Measurements from ENCODE around the gene CHRM5.
"Not testable (repeated sequence)": the region's sequence is repeated elsewhere in the genome, so short reads cannot be mapped to it uniquely, and the experiment has no call there.

CHRM5 gene

DNA sequence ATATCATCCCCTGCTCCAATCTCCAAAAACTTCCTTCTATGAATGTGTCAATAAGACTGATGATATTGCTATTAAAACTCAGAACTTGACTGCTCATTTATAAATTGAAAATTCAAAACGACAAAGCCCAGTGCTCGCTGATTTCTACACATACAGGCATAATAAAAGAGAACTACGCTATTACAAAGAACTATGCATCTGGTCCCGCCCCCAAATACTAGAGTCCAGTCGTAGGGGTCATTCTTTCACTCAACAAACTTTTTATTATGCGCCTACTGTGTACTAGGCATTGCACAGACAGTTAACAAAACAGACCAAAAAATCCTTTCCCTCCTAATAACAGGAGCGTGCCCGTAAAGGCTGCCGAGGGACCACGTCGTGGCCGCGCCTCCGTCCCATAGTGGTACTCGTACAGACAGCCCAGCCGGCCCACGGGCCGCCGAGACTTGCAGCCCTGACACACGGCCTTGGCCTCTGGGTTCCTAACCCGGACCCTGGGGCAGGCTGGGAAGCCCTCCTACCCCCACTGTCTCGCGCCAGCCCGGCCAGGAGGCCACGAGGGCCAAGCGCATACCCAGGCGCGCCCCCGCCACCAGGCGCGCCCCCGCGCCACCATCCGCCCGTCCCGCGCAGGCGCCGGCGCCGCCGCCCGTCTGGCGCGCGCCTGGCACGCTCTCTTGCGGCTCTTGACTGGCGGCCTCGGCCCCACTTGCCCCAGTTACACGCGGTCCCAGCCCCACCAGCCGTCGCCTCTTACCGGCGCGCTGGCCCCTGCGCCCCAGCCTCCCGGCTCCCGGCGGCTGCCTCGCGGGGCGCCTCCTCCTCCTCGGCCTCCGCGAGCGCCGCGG is 70.0 kb downstream of the CHRM5 start:
- peak overlapping the region; percentile 92 for H3K27ac ChIP-seq
- peak; percentile 20 for DNase-seq (ENCODE audit: low read depth, low spot score)

DNA sequence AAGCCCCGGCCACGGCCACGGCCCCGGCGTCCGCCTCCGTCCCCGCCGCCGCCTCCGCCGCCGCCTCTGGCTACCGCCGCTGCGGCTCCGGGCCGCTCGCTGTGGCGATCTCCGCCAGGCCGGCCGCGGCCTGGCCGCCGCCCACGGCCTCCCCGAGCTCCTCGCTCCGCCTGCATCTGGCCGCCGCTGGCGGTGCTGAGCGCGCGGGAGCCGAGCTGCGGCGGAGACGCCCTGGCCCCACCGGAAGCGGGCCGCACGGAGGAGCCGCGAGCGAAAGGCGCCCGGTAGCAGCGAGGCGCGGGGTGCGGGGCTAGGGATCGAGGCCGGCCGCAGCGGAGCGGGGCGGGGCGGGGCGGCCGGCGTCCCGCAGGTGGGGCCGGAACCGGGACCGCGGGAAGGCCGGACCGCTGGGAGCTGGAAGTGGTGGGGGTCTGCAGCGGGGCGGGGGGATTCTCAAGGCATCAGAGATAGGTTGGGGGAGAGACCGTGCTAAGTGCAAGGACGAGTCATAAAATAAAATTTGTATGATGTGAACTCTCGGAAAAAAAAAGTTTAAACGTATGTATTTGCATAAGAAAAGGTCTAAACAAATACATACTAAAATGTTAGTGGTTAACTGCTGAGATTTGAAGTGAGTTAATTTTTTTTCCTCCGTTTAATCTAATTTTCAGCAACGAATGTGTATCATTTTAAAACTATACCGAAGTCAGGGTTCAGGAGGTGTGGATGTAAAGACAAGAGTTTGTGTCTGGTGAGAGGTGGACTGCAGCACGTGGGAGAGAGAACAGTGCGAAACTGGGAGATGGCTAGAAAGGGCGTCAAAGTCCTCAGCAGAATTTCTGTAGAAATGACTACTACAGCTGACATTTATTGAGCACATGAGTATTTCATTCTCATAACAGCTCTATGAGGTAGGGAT is 70.8 kb downstream of the CHRM5 start, which contains the start of gene AVEN:
AVEN (minus strand) TSS at position 334 of the 919 bp plus-strand sequence; CDS start at position 176, 158 bp downstream.
- H3K27ac ChIP-seq = peak within 1 kb of the TSS; percentile 92
- no peak for DNase-seq (ENCODE audit: low read depth, low spot score)

DNA sequence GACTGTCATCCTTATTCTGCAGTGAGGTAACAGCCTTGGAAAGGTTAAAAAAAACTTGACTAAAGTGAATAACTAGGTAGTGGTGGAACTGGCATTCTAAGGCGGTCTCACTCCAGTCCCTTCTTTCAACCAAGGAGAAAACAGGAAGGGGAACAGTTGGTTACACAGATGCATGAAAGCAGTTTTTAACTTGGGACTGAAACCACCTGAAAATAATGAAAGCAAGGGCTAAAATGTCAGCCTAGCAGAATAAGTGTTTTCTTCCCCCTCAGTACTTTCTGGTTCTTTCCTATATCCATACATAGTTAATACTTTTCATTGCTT is 71.5 kb downstream of the CHRM5 start:
- peak overlapping the region; percentile 92 for H3K27ac ChIP-seq
- DNase-seq (ENCODE audit: low read depth, low spot score) = no peak

DNA sequence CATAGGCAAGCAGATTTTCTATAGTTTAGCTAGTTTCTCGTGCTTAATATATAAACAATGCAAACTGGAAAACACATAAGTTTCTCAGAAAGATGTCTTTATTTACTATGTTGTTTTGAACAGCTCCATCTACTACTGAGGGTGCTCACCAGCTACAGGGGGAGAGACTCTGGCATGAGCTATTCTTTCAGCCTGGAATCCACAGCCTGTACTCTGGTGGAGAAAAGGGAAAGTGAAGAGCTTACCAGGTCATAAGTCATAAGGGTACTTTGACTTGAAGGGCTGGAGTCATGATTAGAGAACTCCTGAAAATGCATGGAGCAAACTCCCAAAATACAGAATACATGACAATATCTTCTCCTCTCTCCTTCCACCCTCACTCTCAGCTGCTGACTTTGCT is 75.1 kb downstream of the CHRM5 start:
- no peak for DNase-seq (ENCODE audit: low read depth, low spot score)
- no peak overlapping the region for H3K27ac ChIP-seq

DNA sequence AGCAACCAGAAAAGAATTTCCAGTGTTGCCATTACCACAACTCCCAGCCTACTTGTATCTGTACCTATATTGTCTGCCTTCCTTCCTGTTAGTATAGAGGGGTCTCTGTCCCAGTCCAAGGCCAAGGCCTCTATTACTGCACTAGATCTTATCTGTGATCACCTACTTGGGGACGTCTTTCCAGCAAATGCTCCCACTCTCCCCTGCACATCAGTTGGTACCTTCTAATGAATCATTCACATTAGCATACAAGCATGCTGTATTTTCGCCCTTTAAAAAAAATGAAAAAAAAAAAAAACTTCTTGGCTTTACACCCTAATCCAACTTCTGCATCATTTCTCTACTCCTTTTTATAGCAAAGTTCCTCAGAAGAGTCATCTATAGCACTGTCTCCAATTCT is 75.5 kb downstream of the CHRM5 start:
- no peak for DNase-seq (ENCODE audit: low read depth, low spot score)

DNA sequence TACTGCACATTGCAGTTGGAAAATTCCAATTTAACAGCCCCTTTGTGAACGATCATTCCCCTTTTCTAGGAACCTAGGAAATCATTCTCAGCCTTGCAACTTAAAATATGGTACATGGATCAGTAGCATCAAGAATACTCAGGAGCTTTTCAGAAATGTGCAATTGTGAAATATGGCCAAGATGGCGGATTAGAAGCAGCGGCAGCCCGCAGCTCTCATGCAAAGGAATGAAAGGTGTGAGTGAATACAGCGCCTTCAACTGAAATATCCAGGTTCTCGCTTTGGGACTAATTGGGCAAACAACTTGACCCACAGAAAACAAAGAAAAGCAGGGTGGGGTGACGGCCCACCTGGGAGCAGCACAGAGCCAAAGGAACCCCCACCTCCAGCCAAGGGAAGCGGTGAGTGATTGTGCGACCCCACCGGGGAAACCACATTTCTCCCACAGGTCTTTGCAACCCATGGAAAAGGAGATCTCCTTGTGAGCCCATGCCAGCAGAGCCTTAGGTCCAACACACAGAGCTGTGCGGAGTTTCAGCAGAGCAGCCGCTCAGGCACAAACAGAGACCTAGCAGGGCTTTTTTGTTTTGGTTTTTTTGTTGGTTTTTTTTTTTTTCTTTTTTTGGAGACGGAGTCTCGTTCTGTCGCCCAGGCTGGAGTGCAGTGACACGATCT is 78.3 kb downstream of the CHRM5 start:
- no peak for DNase-seq (ENCODE audit: low read depth, low spot score)
- no peak overlapping the region for H3K27ac ChIP-seq

More for the DNA sequence above, 75.5 kb downstream of the CHRM5 start:
- H3K27ac ChIP-seq = no peak overlapping the region

DNA sequence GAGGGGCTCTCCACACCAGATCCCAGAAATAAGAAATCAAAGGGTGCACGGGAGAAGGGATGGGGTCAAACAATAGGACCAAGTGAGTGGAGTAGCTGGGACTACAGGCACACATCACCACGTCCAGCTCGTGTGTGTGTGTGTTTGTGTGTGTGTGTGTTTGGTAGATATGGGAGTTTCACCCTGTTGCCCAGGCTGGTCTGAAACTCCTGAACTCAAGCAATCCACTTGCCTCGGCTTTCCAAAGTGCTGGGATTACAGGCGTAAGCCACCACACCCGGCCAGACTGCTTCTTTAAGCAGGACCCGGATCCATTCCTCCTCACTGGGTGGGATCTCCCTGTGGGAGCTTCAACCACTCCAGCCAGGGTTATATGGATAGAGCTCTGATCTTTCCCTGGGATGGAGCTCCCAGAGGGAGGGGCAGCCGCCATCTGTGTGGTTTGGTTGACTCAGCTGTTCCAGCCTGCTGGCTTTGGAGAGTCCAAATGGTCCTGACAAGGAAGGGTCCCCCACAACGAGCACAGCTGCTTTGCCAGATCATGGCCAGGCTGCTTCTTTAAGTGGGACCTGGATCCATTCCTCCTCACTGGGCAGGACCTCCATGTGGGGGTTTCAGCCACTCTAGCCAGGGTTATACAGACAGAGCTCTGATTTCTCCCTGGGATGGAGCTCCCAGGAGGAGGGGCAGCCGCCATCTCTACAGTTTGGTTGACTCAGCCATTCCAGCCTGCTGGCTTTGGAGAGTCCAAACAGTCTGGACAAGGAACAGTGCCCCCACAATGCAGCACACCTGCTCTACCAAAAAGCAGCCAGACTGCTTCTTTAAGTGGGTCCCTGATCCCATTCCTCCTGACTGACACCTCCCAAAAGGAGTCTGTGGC is 79.8 kb downstream of the CHRM5 start:
- no peak for DNase-seq (ENCODE audit: low read depth, low spot score)
- H3K27ac ChIP-seq = no peak overlapping the region

DNA sequence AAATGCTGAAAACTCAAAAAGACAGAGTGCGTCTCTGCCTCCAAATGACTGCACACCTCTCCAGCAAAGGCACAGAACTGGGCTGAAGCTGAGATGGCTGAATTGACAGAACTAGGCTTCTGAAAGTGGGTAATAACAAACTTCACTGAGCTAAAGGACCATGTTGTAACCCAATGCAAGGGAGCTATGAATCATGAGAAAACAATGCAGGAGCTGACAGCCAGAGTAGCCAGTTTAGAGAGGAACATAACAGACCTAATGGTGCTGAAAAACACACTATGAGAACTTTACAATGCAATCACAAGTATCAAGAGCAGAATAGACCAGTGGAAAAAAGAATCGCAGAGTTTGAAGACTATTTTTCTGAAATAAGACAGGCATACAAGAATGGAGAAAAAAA is 80.8 kb downstream of the CHRM5 start:
- H3K27ac ChIP-seq = no peak overlapping the region
- DNase-seq (ENCODE audit: low read depth, low spot score) = no peak

DNA sequence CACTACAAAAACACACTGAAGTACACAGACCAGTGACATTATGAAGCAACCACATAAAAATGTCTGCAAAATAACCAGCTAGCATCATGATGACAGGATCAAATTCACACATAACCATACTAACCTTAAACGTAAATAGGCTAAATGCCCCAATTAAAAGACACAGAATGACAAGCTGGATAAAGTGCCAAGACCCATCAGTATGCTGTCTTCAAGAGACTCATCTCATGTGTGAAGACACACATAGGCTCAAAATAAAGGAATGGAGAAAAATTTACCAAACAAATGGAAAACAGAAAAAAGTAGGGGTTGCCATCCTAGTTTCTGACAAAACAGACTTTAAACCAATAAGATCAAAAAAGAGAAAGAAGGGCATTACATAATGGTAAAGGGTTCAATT is 82.1 kb downstream of the CHRM5 start:
- H3K27ac ChIP-seq; DNase-seq (ENCODE audit: low read depth, low spot score): not testable (repeated sequence)

DNA sequence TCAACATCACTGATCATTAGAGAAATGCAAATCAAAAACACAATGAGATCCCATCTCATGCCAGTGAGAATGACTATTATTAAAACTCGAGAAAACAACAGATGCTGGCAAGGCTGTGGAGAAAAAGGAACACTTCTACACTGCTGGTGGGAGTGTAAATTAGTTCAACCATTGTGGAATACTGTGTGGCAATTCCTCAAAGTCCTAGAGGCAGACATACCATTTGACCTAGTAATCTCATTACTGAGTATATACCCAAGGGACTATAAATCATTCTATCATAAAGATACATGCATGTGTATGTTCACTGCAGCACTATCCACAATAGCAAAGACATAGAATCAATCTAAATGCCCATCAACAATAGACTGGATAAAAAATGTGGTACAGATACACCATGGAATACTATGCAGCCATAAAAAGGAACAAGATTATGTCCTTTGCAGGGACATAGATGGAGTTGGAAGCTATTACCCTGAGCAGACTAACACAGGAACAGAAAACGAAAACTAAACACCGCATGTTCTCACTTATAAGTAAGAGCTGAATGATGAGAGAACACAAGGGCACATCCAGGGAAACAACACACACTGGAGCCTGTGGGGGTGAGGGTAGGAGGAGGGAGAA is 85.9 kb downstream of the CHRM5 start:
- H3K27ac ChIP-seq = no peak overlapping the region
- DNase-seq (ENCODE audit: low read depth, low spot score) = no peak

DNA sequence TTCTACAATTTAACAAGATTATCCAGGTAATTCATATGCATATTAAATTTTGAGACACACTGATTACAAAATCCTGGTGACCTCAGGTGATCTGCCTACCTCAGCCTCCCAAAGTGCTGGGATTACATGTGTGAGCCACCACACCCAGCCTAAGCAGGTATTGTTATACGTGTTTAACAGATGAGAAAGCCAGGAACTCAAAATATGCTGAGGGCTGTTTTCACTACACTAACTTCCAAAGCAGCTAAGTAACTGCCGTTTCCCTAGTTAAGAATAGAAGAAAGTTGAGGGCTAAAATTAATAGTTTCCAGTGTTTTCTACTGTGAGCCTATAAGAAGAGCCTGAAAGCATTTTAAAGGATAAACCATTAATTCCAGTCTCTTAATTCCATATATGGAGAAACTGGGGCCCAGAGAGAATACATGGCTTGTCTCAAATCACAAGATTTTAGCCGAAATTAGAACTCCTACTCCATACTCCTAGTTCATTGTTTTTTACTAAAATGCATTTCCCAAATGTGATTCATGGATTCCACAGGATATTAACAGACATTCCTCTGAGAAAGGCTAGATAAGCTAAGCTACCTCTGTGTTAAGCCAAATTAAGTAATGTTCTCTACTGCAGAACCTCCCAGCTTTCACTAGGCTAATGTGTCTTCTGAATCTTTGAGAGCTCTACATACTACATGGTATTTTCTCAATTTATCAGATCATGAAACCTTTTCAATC is 87.7 kb downstream of the CHRM5 start:
- no peak for DNase-seq (ENCODE audit: low read depth, low spot score)
- H3K27ac ChIP-seq = no peak overlapping the region

DNA sequence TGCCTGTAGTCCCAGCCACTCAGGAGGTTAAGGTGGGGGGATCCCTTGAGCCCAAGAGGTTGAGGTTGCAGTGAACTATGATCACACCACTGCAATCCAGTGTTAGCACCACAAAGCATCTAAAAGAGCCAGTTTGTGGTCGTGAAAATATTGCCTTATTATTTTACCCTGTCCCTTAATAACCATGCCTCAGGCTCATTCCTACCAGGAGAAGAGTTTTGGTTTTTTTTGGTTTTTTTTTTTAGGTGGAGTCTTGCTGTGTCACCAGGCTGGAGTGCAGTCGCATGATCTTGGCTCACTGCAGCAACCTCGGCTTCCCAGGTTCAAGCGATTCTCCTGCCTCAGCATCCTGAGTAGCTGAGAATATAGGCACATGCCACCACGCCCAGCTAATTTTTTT is 88.6 kb downstream of the CHRM5 start:
- no peak for DNase-seq (ENCODE audit: low read depth, low spot score)
- no peak overlapping the region for H3K27ac ChIP-seq

DNA sequence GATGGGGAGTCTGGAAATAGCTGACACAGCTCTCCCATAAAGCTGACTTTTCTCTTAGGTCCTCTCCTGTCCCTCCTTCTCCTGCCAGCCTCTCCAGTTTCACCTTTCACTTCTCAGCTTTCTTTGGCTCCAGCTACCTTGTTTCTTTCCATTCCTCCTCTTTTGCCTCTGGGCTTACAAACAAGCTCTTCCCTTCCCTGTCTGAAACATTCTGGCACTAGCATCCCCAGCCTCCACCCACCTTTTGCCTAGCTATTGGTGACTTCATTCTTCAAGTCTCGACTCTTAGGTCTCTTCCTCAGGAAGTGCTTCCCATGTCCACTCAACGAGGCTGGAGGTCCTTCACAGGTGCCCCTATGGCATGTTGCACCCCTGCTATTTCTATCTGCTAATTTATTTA is 91.2 kb downstream of the CHRM5 start:
- no peak overlapping the region for H3K27ac ChIP-seq
- no peak for DNase-seq (ENCODE audit: low read depth, low spot score)

DNA sequence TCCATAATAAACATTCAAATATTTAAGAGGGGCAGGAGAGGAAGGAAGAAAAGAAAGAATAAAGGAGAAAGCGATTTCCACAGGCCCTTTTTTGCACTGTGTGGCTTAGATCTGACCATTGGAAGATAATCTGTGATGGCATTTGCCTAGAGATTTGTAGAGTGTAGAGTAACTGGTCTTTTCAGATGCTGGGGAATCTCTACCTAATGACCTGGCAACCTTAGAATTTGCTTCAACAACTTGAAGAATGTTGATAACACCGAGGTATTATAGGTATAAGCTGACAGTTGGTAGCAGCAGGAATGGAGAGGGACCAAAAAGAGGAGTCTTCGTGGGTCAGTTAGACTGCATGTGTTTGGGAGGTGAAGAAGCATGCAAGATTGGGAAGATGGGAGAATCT is 91.6 kb downstream of the CHRM5 start:
- no peak overlapping the region for H3K27ac ChIP-seq
- no peak for DNase-seq (ENCODE audit: low read depth, low spot score)

DNA sequence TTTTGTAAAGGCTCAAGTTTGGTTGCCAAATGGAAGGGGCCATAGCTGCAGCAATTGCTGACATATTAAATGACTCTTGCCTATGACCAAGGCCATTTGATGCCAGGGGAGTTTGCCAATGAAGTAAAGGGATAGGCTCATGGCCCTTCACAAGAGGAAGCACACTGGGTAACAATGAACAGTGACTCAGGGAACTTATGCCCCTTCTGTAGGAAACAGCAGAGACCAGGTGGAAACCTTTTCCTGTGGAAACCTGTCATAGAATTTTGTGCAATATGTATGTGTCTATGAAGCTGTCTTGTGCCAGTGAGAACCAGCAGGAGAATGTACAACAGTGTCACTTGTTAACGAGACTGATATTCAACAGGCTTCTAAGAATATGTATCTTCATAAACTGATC is 96.1 kb downstream of the CHRM5 start:
- no peak overlapping the region for H3K27ac ChIP-seq
- DNase-seq (ENCODE audit: low read depth, low spot score) = peak; percentile 36

DNA sequence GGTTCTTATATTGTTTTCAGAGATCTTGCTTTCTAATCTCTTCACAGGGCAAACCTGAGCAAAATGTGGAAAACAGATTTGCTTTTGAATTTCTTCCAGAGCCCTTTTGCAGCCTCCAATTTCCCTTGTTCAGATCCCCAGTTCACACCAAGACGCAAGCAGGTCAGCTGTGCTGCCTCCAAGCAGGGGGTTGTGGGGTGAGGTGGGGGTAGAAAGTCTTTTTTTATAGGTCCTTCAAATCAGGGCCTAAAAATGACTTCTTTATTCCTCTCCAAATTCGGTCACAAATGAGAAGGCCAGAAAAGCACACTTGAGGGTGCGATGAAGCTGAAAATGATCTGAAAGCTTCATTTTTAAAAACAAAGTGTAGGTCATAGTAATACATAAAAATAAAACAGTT is 97.0 kb downstream of the CHRM5 start:
- no peak for DNase-seq (ENCODE audit: low read depth, low spot score)
- peak overlapping the region; percentile 42 for H3K27ac ChIP-seq

DNA sequence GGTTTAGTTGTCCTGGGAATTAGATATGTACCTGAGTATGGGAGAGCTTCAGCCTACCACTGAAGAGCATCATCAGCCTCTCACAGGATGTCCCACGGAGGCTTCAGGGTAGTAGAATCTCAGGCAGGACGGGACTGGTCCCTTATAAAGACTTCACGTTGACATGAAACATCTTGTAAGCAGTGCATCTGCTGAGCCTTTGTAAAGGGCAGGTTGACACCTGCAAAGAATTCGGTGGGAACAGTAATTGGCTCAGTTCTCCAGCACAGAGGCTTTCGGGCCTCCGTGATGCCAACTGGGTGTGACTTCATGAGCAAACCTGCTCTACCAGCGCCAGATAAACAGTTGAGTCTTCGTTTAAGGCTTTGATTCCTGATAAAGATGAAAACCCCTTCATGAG is 97.6 kb downstream of the CHRM5 start:
- peak overlapping the region; percentile 42 for H3K27ac ChIP-seq
- DNase-seq (ENCODE audit: low read depth, low spot score) = peak; percentile 93

DNA sequence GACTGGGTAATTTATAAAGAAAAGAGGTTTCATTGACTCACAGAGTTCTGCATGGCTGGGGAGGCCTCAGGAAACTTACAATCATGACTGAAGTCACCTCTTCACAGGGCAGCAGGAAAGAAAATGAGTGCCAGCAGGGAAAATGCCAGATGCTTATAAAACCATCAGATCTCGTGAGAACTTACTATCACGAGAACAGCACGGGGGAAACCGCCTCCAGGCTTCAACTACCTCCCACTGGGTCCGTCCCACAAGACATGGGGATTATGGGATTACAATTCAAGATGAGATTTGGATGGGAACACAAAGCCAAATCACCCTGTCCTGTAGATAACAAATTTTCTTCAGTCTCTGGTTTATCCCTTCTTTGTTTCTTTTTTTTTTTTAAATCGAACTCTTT is 101.7 kb downstream of the CHRM5 start:
- no peak overlapping the region for H3K27ac ChIP-seq
- no peak for DNase-seq (ENCODE audit: low read depth, low spot score)

DNA sequence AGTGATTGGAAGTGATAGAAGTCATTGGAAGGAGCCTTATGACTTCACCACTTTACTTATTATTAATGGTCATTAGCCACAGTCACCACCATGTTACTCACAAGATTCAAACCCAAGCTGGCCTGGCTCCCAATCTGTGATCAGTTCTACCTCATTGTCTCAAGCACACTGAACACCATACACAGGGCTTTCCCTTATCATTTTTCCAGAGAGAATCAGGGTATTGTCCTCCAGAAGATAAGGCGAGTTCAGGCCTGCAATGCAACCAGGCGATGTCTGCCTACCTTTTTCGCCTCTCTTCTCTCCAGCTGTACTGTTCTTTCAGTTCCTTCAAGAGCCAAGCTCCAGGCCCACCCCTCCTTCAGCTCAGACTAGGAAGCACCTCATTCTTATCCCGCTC is 108.5 kb downstream of the CHRM5 start:
- no peak for DNase-seq (ENCODE audit: low read depth, low spot score)
- no peak overlapping the region for H3K27ac ChIP-seq

Measured in epithelial cell of prostate (primary cell).